Activated naive CD4-positive, alpha-beta T cell treated with anti-CD3 and anti-CD28 coated beads, Interleukin-2, amount 50 U/mL, for 16 hours (primary cell): ENCODE measurements around the gene COPS6.
A peak's percentile ranks its signal among the peaks of the same experiment; 100 is the strongest.

Experiments
- DNase-seq: peaks from one replicate; pipeline ENCODE4 v3.0.0-alpha.2; 2020

Gene COPS6

DNA sequence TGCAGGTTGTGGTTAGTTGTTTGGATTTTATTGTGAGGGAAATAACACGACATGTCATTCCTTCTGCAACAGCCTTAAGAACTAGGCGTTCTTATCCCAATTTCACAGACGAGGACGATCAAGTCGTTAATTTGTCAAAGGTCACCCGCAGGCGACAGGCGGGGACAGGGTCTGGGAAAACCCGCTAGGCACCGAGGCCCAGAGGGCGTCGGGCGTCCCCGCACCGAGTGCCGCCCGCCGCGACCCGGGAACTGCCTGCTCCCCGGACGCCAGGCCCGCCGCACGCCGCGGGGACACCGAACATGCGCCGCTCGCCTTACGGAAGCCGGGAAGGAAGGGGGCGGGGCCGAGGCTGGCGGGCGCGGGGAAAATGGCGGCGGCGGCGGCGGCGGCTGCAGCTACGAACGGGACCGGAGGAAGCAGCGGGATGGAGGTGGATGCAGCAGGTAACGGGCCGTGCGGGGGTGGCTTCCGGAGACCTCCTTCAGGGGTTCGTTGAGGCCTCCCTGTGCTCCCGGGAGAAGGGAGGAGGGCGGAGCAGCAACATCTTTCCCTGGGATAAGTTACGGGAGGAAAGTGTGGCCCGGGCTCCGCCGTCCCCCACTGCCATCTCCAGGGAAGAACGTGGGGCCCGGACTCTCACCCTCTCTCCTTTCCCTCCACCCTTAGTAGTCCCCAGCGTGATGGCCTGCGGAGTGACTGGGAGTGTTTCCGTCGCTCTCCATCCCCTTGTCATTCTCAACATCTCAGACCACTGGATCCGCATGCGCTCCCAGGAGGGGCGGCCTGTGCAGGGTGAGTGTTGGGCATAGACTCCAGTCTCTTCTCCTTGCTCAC is at the start of gene COPS6:
Gene COPS6 (plus strand): TSS at position 349 of the 837 bp plus-strand sequence. CDS start 22 bp downstream, at position 371.
- DNase-seq = peak; percentile 88

GRCh38 chr7:100040575-100040974 is 48.2 kb upstream of the COPS6 start:
- no peak for DNase-seq

- no peak for DNase-seq
These were observed 44.1 kb upstream of the COPS6 start for GRCh38 chr7:100044718-100045117.

- DNase-seq = no peak
These were observed 40.1 kb upstream of the COPS6 start for GRCh38 chr7:100048680-100049079.

- DNase-seq = peak; percentile 84
These were observed 39.1 kb upstream of the COPS6 start, which contains the start of gene ZSCAN21 for GRCh38 chr7:100049441-100050291. Gene ZSCAN21, plus strand, starts transcription at chr7:100049774. Its CDS starts 7,233 bp downstream, at chr7:100057007.

- DNase-seq = no peak
These were observed 37.2 kb upstream of the COPS6 start for GRCh38 chr7:100051611-100052010.

GRCh38 chr7:100053215-100053614 is 35.6 kb upstream of the COPS6 start:
- no peak for DNase-seq

GRCh38 chr7:100057006-100057405 is 31.8 kb upstream of the COPS6 start:
- no peak for DNase-seq

- DNase-seq = no peak
These were observed 29.5 kb upstream of the COPS6 start for GRCh38 chr7:100059251-100059739.

- no peak for DNase-seq
These were observed 27.1 kb upstream of the COPS6 start for GRCh38 chr7:100061518-100062193.

- DNase-seq = no peak
These were observed 25.4 kb upstream of the COPS6 start for GRCh38 chr7:100063376-100063775.

GRCh38 chr7:100064162-100064561 is 24.6 kb upstream of the COPS6 start:
- no peak for DNase-seq

GRCh38 chr7:100065452-100066186 is 23.1 kb upstream of the COPS6 start:
- DNase-seq = no peak

GRCh38 chr7:100066953-100067352 is 21.8 kb upstream of the COPS6 start:
- DNase-seq = no peak

GRCh38 chr7:100069991-100070390 is 18.8 kb upstream of the COPS6 start:
- no peak for DNase-seq

GRCh38 chr7:100071018-100071723 is 17.6 kb upstream of the COPS6 start:
- DNase-seq = no peak

GRCh38 chr7:100072462-100072861 is 16.3 kb upstream of the COPS6 start:
- no peak for DNase-seq

DNA sequence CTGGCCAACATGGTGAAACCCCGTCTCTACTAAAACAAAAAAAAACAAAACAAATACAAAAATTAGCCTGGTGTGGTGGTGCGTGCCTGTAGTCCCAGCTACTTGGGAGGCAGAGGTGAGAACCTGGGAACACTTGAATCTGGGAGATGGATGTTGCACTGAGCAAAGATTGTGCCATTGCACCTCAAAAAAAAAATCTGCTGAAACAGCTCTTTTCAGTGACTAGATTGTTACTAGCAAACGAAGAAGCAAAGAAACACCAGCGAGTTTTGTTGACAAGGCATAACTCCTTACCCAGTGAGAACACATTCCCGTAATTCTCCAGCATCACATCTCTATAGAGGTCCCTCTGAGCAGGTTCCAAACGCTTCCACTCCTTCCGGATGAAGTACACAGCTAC is 13.9 kb upstream of the COPS6 start:
- DNase-seq = no peak

GRCh38 chr7:100075418-100075817 is 13.4 kb upstream of the COPS6 start:
- no peak for DNase-seq

- DNase-seq = no peak
These were observed 11.6 kb upstream of the COPS6 start for GRCh38 chr7:100077205-100077604.

DNA sequence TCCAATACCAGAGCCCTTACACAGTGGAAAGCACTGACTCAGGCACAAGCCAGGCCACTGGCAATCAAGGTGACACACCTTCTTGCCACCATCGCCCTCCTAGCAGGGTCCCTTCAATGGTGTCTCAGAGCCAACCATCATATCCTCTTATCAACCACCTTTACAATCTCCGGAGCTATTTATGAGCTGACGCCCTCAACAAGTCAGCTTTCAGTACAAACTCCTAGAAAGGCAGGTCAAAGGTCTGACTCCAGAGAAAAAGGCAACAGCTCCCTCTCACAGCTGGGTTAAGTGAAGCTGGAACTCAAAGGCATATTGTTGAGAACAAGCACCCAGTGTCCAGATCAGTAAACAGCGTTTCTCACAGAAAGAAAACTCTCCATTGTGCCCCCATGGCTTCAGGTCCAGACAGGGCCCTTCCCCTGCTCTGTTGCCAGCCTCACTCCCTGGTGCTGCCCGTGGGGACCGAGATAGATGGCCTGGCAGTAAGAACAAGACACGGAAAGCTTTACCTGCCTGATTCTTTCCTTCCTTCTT is 9.7 kb upstream of the COPS6 start:
- no peak for DNase-seq
